Thymus (tissue), 11 donors: ENCODE data around the gene UBA52. TPM values are rescaled to one million over a fixed set of nuclear protein-coding genes. Genes with fewer than 3 reads are reported as not detected.
A peak's percentile ranks its signal among the peaks of the same experiment; 100 is the strongest.

Experiments
- DNase-seq, 9 donors: peaks; one replicate each; pipeline ENCODE4 v3.0.0-alpha.2; 2013; ENCODE audit warnings: low spot score in 9 of 9, low read depth in 6 of 9, missing footprints in 1 of 9
- H3K27ac ChIP-seq, 2 donors: one replicate each; pipeline ENCODE4 v1.5.1; 2013; ENCODE audit warnings: control low read depth in 1 of 2, low read depth in 1 of 2, low read length in 1 of 2, mild to moderate bottlenecking in 1 of 2, moderate library complexity in 1 of 2
- H3K27me3 ChIP-seq, 2 donors: one replicate each; pipeline ENCODE4 v1.5.1; 2013; ENCODE audit warnings: low read length in 1 of 2; ENCODE audit not compliant: control insufficient read depth in 2 of 2, insufficient read depth in 1 of 2
- H3K36me3 ChIP-seq, 2 donors: one replicate each; pipeline ENCODE4 v1.5.1; 2013; ENCODE audit warnings: low read length in 1 of 2, mild to moderate bottlenecking in 1 of 2, moderate library complexity in 1 of 2; ENCODE audit not compliant: control insufficient read depth in 2 of 2, insufficient read depth in 2 of 2
- H3K4me1 ChIP-seq, 2 donors: one replicate each; pipeline ENCODE4 v1.5.1; 2013; ENCODE audit warnings: low read length in 2 of 2; ENCODE audit not compliant: control insufficient read depth in 2 of 2, insufficient read depth in 2 of 2
- H3K4me3 ChIP-seq, 2 donors: one replicate each; pipeline ENCODE4 v1.5.1; 2013; ENCODE audit warnings: low read length in 2 of 2, control low read depth in 1 of 2, mild to moderate bottlenecking in 1 of 2
- H3K9me3 ChIP-seq, 2 donors: one replicate each; pipeline ENCODE4 v1.5.1; 2013; ENCODE audit warnings: low read length in 1 of 2, mild to moderate bottlenecking in 1 of 2; ENCODE audit not compliant: control insufficient read depth in 2 of 2, insufficient read depth in 1 of 2
- WGBS: extraction: QIAGEN DNeasy Blood & Tissue Kit; methylation state at CpG from one replicate; pipeline ENCODE4 v1.1.7; 2013; 5-methylcytosine and 5-hydroxymethylcytosine counted together
- polyA plus RNA-seq: library from polyadenylated mRNA; stranded (reverse); fragments of 200-250 nt; gene quantifications from one replicate; pipeline ENCODE4 v1.2.3, GENCODE V29; 2013
- total RNA-seq: library from RNA; stranded (reverse); fragments of 120-200 nt; gene quantifications from one replicate; pipeline ENCODE4 v1.2.4, GENCODE V29; 2013
- donor health status: healthy.

UBA52 gene
- total and polyA plus RNA-seq, 2 donors: 1,270 to 1,679 TPM

DNA sequence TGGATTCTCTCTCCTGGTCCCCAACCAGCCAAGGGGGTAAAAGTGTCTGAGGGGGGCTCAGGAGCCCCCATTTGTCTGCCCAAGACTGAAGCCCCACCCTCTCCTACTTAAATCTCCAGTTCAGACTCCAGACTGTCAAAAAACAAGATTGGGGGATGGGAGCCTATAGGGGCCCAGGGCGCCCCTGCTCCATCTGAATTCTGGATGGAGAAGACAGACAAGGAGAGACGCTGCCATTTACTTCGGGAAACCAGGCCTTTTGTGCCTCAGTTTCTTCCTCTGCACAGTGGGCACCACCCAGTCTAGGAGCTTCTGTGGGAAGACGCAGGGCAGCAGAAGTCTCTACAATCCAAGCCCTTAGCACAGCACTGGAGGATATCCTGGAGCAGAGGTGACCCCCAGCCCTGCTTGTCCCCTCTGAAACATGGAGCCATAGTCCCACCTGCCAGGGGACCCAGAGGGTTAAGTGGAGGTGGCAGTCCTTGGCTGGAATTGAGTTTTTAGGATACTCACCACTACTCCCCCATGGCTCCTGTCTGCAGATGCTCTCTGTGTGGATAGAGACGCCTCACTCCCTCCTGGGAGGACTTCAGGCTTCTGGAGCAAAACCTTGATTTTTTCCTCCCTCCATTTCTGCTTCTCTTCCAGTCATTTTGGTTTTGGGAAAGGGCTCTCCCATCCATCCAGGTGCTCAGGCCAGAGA, 36.6 kb downstream of the UBA52 start:
- no peak overlapping the region for H3K4me3 ChIP-seq

GRCh38 chr19:18608805-18609716, 37.4 kb downstream of the UBA52 start:
- Histone ChIP-seq H3K36me3 (no peaks in the 10 kb centered on the region), H3K4me1 (peaks cover 2 to 21% of the 10 kb centered on the region in 2 donors), H3K27me3 (peaks cover 97% of the 10 kb centered on the region in 2 donors), H3K27ac (no peak overlapping the region), H3K4me3 (no peak overlapping the region), H3K9me3 (peaks cover 0 to 8% of the 10 kb centered on the region in 2 donors)
- WGBS: 43% methylated on average over 9 of the region's 9 CpGs
- no peak for DNase-seq

More for the DNA sequence above, 36.6 kb downstream of the UBA52 start:
- Histone ChIP-seq H3K4me1 (peaks cover 2 to 21% of the 10 kb centered on the region in 2 donors), H3K27ac (no peak overlapping the region), H3K9me3 (peaks cover 2 to 4% of the 10 kb centered on the region in 2 donors), H3K36me3 (no peaks in the 10 kb centered on the region), H3K27me3 (peaks cover 97% of the 10 kb centered on the region in 2 donors)
- 27% methylated on average over 5 of the region's 5 CpGs for whole genome bisulfite sequencing
- DNase-seq: no peak

GRCh38 chr19:18609717-18610051, 38.0 kb downstream of the UBA52 start:
- Histone ChIP-seq H3K27ac (no peak overlapping the region), H3K9me3 (peaks cover 0 to 12% of the 10 kb centered on the region in 2 donors), H3K36me3 (no peaks in the 10 kb centered on the region), H3K27me3 (peaks cover 97% of the 10 kb centered on the region in 2 donors), H3K4me1 (peaks cover 2 to 21% of the 10 kb centered on the region in 2 donors), H3K4me3 (no peak overlapping the region)
- no peak for DNase-seq
- 45% methylated on average over 2 of the region's 2 CpGs for WGBS

GRCh38 chr19:18610245-18610555, 38.5 kb downstream of the UBA52 start:
- H3K27ac ChIP-seq: no peak overlapping the region
- WGBS: 37% methylated on average over 3 of the region's 3 CpGs
- H3K36me3 ChIP-seq: no peaks in the 10 kb centered on the region
- peaks cover 0 to 12% of the 10 kb centered on the region in 2 donors for H3K9me3 ChIP-seq
- peaks cover 94 to 97% of the 10 kb centered on the region in 2 donors for H3K27me3 ChIP-seq
- peaks cover 2 to 21% of the 10 kb centered on the region in 2 donors for H3K4me1 ChIP-seq
- H3K4me3 ChIP-seq: no peak overlapping the region
- no peak for DNase-seq

DNA sequence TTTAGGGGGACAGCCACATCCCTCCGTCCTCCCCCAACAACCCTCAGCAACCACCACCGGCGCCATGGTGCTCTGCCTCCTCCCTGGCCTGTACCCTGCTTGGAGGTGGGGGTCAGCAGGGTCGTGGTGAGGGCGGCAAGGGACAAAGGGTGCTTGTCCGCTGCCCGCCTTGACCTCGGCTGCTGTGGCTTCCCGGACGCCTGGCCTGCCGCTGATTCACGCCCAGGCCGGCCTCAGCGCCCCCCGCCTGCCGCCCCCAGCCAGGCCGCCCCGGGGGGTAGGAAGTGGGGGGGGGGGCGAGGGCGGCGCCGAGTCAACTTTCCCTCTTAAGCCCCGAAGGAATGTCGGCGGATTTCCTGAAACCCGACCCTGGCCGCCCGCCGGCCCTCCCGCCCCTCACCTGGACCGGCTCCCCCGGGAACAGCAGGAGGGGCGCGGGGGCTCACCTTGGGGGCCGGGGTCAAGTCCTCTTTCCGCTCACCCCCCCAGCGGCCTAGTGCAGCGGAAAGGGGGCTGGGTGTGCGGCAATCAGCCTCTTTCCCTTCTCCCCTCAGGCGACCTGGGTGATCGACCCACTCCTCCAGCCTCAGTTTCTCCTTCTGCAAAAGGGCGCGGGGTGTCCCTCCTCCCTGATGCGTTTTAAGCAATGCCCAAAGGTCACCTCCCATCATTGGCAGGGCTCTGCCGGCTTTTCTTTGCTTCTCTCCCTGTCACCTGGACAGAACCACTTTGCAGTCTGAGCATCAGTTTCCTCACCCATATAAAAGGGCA, 39.1 kb downstream of the UBA52 start:
- Histone ChIP-seq H3K27ac (no peak overlapping the region), H3K4me3 (no peak overlapping the region), H3K9me3 (peaks cover 0 to 12% of the 10 kb centered on the region in 2 donors), H3K27me3 (peaks cover 88 to 97% of the 10 kb centered on the region in 2 donors), H3K4me1 (peaks cover 2 to 21% of the 10 kb centered on the region in 2 donors), H3K36me3 (no peaks in the 10 kb centered on the region)
- DNase-seq: no peak
- WGBS: 4% methylated on average over 45 of the region's 45 CpGs

- peaks cover 2 to 21% of the 10 kb centered on the region in 2 donors for H3K4me1 ChIP-seq
- H3K27me3 ChIP-seq: peaks cover 81 to 97% of the 10 kb centered on the region in 2 donors
- peak overlapping the region in 1 of 2 donors; percentile 12 for H3K4me3 ChIP-seq
- DNase-seq: no peak
- peaks cover 0 to 12% of the 10 kb centered on the region in 2 donors for H3K9me3 ChIP-seq
- 2% methylated on average over 62 of the region's 62 CpGs for WGBS
- no peak overlapping the region for H3K27ac ChIP-seq
- no peaks in the 10 kb centered on the region for H3K36me3 ChIP-seq
These were observed 39.8 kb downstream of the UBA52 start for GRCh38 chr19:18611327-18612050.

GRCh38 chr19:18612051-18612771, 40.6 kb downstream of the UBA52 start:
- Histone ChIP-seq H3K36me3 (no peaks in the 10 kb centered on the region), H3K9me3 (peaks cover 0 to 12% of the 10 kb centered on the region in 2 donors), H3K4me3 (peak overlapping the region in 1 of 2 donors; percentile 48), H3K27me3 (peaks cover 76 to 99% of the 10 kb centered on the region in 2 donors), H3K4me1 (peaks cover 2 to 21% of the 10 kb centered on the region in 2 donors), H3K27ac (no peak overlapping the region)
- 5% methylated on average over 30 of the region's 30 CpGs for WGBS
- DNase-seq: no peak
